Esophagus muscularis mucosa (tissue), 4 donors: Measurements from ENCODE around the gene BRI3BP. TPM values are rescaled to one million over a fixed set of nuclear protein-coding genes. Genes with fewer than 3 reads are reported as not detected.

Source experiments
- DNase-seq: peaks from one replicate; pipeline ENCODE4 v3.0.0-alpha.2; 2017; ENCODE audit errors: extremely low spot score
- H3K27ac ChIP-seq, 4 donors: fragments of 200-600 bp; sonication (generic); replicated peaks in 1 of 4; 1 replicate in 3 of 4; 2 replicates in 1 of 4; pipeline ENCODE4 v1.5.1; 2016 to 2019; ENCODE audit warnings: mild to moderate bottlenecking in 1 of 4
- H3K27me3 ChIP-seq, 4 donors: fragments of 200-600 bp; sonication (generic); one replicate each; pipeline versions ENCODE4 v1.5.1 to v1.6.0; 2016 to 2019
- H3K36me3 ChIP-seq, 4 donors: fragments of 200-600 bp; sonication (generic); one replicate each; pipeline ENCODE4 v1.5.1; 2016 to 2019
- H3K4me1 ChIP-seq, 4 donors: fragments of 200-600 bp; sonication (generic); one replicate each; pipeline ENCODE4 v1.5.1; 2016 to 2019
- H3K4me3 ChIP-seq, 4 donors: fragments of 200-600 bp; sonication (generic); 1 replicate in 2 of 4; 2 replicates in 2 of 4; pipeline ENCODE4 v1.5.1; 2016 to 2019; ENCODE audit warnings: mild to moderate bottlenecking in 4 of 4, moderate library complexity in 1 of 4
- H3K9me3 ChIP-seq, 4 donors: fragments of 200-600 bp; sonication (generic); 1 replicate in 3 of 4; 2 replicates in 1 of 4; pipeline ENCODE4 v1.5.1; 2016 to 2019
- EP300 ChIP-seq: sonication (generic); formaldehyde crosslinking; IDR thresholded peaks from one replicate; pipeline ENCODE4 v1.6.1; 2017; ENCODE audit warnings: antibody characterized with exemption
- POLR2A ChIP-seq: fragments of 450-650 bp; IDR thresholded peaks from one replicate; pipeline ENCODE4 v1.6.1; 2017; ENCODE audit warnings: antibody characterized with exemption, moderate library complexity, mild to moderate bottlenecking, low read depth
- POLR2AphosphoS5 ChIP-seq, 2 donors: sonication (generic); formaldehyde crosslinking; IDR thresholded peaks; one replicate each; pipeline ENCODE4 v1.6.1; 2017; ENCODE audit warnings: antibody characterized with exemption in 2 of 2
- WGBS: methylation state at CpG from one replicate; pipeline ENCODE4 v1.1.5; 2018; 5-methylcytosine and 5-hydroxymethylcytosine counted together
- intact Hi-C: fragments of 100-400 bp; cut with DNase I; formaldehyde crosslinking; loops from one replicate; pipeline ENCODE4 v1.15.1; 2023
- small RNA-seq, 3 donors: library from RNA; depleted of rRNA; stranded (forward); fragments of <200 nt; gene quantifications; one replicate each; pipeline ENCODE3, GENCODE V24; 2016
- total RNA-seq, 4 donors: library from RNA; depleted of rRNA; stranded (reverse); fragments of >200 nt; gene quantifications; one replicate each; pipeline versions ENCODE4 v1.1.0 to v1.2.1, GENCODE V29; 2016
- TF ChIP-seq, protein P1 (sequence below), 3 experiments: fragments of 200-600 bp in 2 of 3; fragments of 450-650 bp in 1 of 3; sonication (generic) in 2 of 3; IDR thresholded peaks; one replicate each; pipeline ENCODE4 v1.5.1; 2017 to 2019; ENCODE audit warnings: antibody characterized with exemption in 3 of 3, mild to moderate bottlenecking in 2 of 3, moderate library complexity in 1 of 3

Gene BRI3BP
- total RNA-seq, 4 donors from 2014 or later, result 2.2 to 3.3 (median 2.5) TPM

DNA sequence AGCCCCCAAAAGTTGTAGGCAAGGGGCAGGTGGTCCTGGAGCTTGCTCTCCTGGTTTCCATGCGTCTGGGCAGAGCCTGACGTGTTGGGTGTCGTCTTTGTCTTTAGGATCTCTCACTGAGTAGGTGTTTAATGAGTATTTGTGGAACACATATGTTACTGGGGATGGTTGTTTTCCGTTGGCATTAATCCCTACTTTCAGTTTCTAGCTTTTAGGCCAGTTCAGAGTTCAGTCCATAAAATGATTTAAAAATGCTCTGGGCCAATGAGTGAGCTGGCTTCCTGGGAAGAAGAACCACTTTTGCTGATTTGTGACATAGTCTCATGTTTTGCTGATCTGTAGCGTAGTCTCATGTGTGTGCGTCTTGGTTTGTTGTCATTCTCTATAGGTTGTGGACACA, 82.7 kb downstream of the BRI3BP start:
- no peak overlapping the region for H3K4me3 ChIP-seq
- DNase-seq, result no peak
- H3K36me3 ChIP-seq, result peaks cover 19 to 85% (median 38%) of the 10 kb centered on the region in 4 donors
- H3K27me3 ChIP-seq, result no peaks in the 10 kb centered on the region
- no peaks in the 10 kb centered on the region for H3K9me3 ChIP-seq
- no peak for TF ChIP-seq POLR2AphosphoS5 (IDR thresholded peaks at IDR 0.05)
- TF ChIP-seq, protein P1, sequence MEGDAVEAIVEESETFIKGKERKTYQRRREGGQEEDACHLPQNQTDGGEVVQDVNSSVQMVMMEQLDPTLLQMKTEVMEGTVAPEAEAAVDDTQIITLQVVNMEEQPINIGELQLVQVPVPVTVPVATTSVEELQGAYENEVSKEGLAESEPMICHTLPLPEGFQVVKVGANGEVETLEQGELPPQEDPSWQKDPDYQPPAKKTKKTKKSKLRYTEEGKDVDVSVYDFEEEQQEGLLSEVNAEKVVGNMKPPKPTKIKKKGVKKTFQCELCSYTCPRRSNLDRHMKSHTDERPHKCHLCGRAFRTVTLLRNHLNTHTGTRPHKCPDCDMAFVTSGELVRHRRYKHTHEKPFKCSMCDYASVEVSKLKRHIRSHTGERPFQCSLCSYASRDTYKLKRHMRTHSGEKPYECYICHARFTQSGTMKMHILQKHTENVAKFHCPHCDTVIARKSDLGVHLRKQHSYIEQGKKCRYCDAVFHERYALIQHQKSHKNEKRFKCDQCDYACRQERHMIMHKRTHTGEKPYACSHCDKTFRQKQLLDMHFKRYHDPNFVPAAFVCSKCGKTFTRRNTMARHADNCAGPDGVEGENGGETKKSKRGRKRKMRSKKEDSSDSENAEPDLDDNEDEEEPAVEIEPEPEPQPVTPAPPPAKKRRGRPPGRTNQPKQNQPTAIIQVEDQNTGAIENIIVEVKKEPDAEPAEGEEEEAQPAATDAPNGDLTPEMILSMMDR (IDR thresholded peaks at IDR 0.05), result no peak
- no peak for TF ChIP-seq EP300
- TF ChIP-seq POLR2A, result no peak
- no peak overlapping the region for H3K27ac ChIP-seq
- WGBS, result 94% methylated on average over 6 of the region's 6 CpGs
- intact Hi-C loops, result no loop called here
- no peaks in the 10 kb centered on the region for H3K4me1 ChIP-seq

GRCh38 chr12:125079084-125079483, 85.6 kb downstream of the BRI3BP start:
- H3K4me3 ChIP-seq, result no peak overlapping the region
- H3K9me3 ChIP-seq, result no peaks in the 10 kb centered on the region
- no peak for DNase-seq
- peaks cover 22 to 91% (median 36%) of the 10 kb centered on the region in 4 donors for H3K36me3 ChIP-seq
- no peak overlapping the region for H3K27ac ChIP-seq
- no peak for TF ChIP-seq EP300
- TF ChIP-seq POLR2AphosphoS5 (IDR thresholded peaks at IDR 0.05), result no peak
- TF ChIP-seq POLR2A, result no peak
- TF ChIP-seq, protein P1 (IDR thresholded peaks at IDR 0.05), result no peak
- no peaks in the 10 kb centered on the region for H3K4me1 ChIP-seq
- intact Hi-C loops, result no loop called here
- 90% methylated on average over 8 of the region's 10 CpGs for WGBS
- no peaks in the 10 kb centered on the region for H3K27me3 ChIP-seq

- no peak for DNase-seq
- Histone ChIP-seq H3K4me1 (no peaks in the 10 kb centered on the region), H3K9me3 (no peaks in the 10 kb centered on the region), H3K27ac (peak overlapping the region in 2 of 4 donors; percentile 20 to 30), H3K27me3 (no peaks in the 10 kb centered on the region), H3K36me3 (peaks cover 24 to 93% (median 42%) of the 10 kb centered on the region in 4 donors), H3K4me3 (no peak overlapping the region)
- WGBS, result 88% methylated on average over 15 of the region's 15 CpGs
- no peak for TF ChIP-seq POLR2A
- peak in 1 of 2 donors; percentile 30 for TF ChIP-seq POLR2AphosphoS5 (IDR thresholded peaks at IDR 0.05)
- intact Hi-C loops, result no loop called here
Measured at GRCh38 chr12:125079648-125080645, 86.5 kb downstream of the BRI3BP start.

Small RNA genes lying within 50 kb of the gene (small RNA-seq; reads per million reads assigned to genes)
- gene AC122688.1, result 0 reads per million in 3 donors

Other genes with a start within 250 kb of the BRI3BP start
- gene SCARB1, start 129.8 kb upstream of the BRI3BP start, total RNA-seq, result 10 to 100 TPM in 2 of 4 donors, 1 to 10 TPM in 2; 8.3 to 24.1 (median 13.0) TPM
- 1,000 to 10,000 TPM; 1,267 to 2,383 (median 1,576) TPM for gene UBC, start 79.0 kb upstream of the BRI3BP start, total RNA-seq
- 10 to 100 TPM in 3 of 4 donors, 1 to 10 TPM in 1; 7.9 to 16.3 (median 14.7) TPM for gene DHX37, start 4.5 kb upstream of the BRI3BP start, total RNA-seq
- gene AACS, start 71.8 kb downstream of the BRI3BP start, total RNA-seq, result 10 to 100 TPM; 10.2 to 16.7 (median 13.9) TPM
- 1 to 10 TPM; 1.7 to 3.4 (median 2.9) TPM for gene TMEM132B, start 192.7 kb downstream of the BRI3BP start, total RNA-seq